Measurements from ENCODE around the gene SLC50A1.

SLC50A1 gene

DNA sequence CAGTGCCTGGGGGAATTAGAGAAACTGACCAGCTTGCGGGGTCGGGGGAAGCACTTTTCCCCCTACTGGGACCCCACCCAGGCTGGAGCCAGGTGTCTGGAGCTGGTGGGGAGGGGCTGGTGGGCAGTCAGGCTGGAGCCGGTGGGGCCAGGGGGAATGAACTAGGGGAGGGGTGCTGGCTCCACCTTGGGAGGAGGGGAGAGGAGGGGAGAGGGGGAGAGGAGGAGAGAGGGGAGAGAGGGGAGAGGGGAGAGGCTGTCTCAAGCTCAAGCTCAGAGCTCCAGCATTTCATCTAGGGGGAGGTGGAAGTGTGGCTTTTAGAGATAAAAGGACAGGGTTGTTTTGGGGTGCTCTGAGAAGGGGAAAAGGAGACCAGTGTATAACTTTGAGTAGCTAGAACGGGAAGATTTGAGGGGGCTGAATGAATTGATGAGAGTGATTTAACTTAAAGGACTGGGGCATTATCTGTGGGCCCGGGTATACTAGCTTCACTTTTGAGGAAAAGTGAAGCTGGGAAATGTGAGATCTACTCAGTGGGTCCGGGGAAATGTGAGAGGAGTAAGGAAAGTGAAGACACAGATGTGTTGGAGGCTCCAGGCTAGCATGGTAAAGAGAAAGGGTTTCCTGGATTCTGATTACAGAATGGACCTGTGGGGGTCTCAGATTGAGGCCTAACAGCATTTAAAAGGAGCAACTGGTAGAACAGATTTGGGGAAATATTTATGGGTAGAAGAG lies 5.2 kb upstream of the SLC50A1 start:
- no peak for DNase-seq (ENCODE audit: low read depth)
- no peak overlapping the region for H3K4me3 ChIP-seq (ENCODE audit: low read depth, low read length)
- no peak for TF ChIP-seq MYC (IDR thresholded peaks at IDR 0.05; ENCODE audit: low read depth, low read length)
- TF ChIP-seq, protein P1, sequence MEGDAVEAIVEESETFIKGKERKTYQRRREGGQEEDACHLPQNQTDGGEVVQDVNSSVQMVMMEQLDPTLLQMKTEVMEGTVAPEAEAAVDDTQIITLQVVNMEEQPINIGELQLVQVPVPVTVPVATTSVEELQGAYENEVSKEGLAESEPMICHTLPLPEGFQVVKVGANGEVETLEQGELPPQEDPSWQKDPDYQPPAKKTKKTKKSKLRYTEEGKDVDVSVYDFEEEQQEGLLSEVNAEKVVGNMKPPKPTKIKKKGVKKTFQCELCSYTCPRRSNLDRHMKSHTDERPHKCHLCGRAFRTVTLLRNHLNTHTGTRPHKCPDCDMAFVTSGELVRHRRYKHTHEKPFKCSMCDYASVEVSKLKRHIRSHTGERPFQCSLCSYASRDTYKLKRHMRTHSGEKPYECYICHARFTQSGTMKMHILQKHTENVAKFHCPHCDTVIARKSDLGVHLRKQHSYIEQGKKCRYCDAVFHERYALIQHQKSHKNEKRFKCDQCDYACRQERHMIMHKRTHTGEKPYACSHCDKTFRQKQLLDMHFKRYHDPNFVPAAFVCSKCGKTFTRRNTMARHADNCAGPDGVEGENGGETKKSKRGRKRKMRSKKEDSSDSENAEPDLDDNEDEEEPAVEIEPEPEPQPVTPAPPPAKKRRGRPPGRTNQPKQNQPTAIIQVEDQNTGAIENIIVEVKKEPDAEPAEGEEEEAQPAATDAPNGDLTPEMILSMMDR (IDR thresholded peaks at IDR 0.05; ENCODE audit: low read depth, low read length), result no peak

- H3K4me3 ChIP-seq (ENCODE audit: low read depth, low read length), result no peak overlapping the region
- no peak for TF ChIP-seq POLR2A (IDR thresholded peaks at IDR 0.05; ENCODE audit: extremely low read depth, insufficient read length)
- TF ChIP-seq, protein P1 (IDR thresholded peaks at IDR 0.05; ENCODE audit: low read depth, low read length), result no peak
- TF ChIP-seq MYC (IDR thresholded peaks at IDR 0.05; ENCODE audit: low read depth, low read length), result no peak
- TF ChIP-seq, protein P2, sequence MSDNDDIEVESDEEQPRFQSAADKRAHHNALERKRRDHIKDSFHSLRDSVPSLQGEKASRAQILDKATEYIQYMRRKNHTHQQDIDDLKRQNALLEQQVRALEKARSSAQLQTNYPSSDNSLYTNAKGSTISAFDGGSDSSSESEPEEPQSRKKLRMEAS (IDR thresholded peaks at IDR 0.05; ENCODE audit: low read depth, low read length), result no peak
- no peak for DNase-seq (ENCODE audit: low read depth)
Measured at GRCh38 chr1:155131285-155131684, 4.4 kb upstream of the SLC50A1 start.

- no peak for TF ChIP-seq POLR2A (IDR thresholded peaks at IDR 0.05; ENCODE audit: extremely low read depth, insufficient read length)
- TF ChIP-seq MYC (IDR thresholded peaks at IDR 0.05; ENCODE audit: low read depth, low read length), result no peak
- TF ChIP-seq, protein P2 (IDR thresholded peaks at IDR 0.05; ENCODE audit: low read depth, low read length), result no peak
- TF ChIP-seq, protein P1 (IDR thresholded peaks at IDR 0.05; ENCODE audit: low read depth, low read length), result no peak
- no peak overlapping the region for H3K4me3 ChIP-seq (ENCODE audit: low read depth, low read length)
- no peak for DNase-seq (ENCODE audit: low read depth)
Measured at GRCh38 chr1:155131856-155132255, 3.8 kb upstream of the SLC50A1 start.

DNA sequence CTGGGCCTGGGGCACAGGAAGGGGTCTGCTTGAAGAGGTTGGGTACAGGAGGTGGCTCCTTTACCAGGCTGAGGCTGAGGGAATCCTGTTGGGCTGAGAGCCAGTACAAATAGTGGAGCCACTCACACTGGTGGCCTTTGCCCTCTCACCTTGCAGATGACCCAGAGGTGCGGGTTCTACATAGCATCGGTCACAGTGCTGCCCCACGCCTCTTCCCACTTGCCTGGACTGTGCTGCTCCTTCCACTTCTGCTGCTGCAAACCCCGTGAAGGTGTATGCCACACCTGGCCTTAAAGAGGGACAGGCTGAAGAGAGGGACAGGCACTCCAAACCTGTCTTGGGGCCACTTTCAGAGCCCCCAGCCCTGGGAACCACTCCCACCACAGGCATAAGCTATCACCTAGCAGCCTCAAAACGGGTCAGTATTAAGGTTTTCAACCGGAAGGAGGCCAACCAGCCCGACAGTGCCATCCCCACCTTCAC lies 1.8 kb upstream of the SLC50A1 start:
- DNase-seq (ENCODE audit: low read depth), result no peak
- no peak overlapping the region for H3K4me3 ChIP-seq (ENCODE audit: low read depth, low read length)
- TF ChIP-seq MYC (IDR thresholded peaks at IDR 0.05; ENCODE audit: low read depth, low read length), result no peak
- no peak for TF ChIP-seq POLR2A (IDR thresholded peaks at IDR 0.05; ENCODE audit: extremely low read depth, insufficient read length)
- TF ChIP-seq, protein P1 (IDR thresholded peaks at IDR 0.05; ENCODE audit: low read depth, low read length), result no peak
- TF ChIP-seq, protein P2 (IDR thresholded peaks at IDR 0.05; ENCODE audit: low read depth, low read length), result no peak

DNA sequence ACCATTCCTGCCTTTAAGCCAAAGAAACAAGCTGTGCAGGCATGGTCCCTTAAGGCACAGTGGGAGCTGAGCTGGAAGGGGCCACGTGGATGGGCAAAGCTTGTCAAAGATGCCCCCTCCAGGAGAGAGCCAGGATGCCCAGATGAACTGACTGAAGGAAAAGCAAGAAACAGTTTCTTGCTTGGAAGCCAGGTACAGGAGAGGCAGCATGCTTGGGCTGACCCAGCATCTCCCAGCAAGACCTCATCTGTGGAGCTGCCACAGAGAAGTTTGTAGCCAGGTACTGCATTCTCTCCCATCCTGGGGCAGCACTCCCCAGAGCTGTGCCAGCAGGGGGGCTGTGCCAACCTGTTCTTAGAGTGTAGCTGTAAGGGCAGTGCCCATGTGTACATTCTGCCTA lies 1.3 kb upstream of the SLC50A1 start:
- peak overlapping the region; percentile 85 for H3K4me3 ChIP-seq (ENCODE audit: low read depth, low read length)
- DNase-seq (ENCODE audit: low read depth), result no peak
- TF ChIP-seq, protein P1 (IDR thresholded peaks at IDR 0.05; ENCODE audit: low read depth, low read length), result no peak
- no peak for TF ChIP-seq MYC (IDR thresholded peaks at IDR 0.05; ENCODE audit: low read depth, low read length)
- TF ChIP-seq, protein P2 (IDR thresholded peaks at IDR 0.05; ENCODE audit: low read depth, low read length), result no peak
- no peak for TF ChIP-seq POLR2A (IDR thresholded peaks at IDR 0.05; ENCODE audit: extremely low read depth, insufficient read length)

All from NB4 (cell line).